Breast epithelium (tissue), 3 donors: ENCODE measurements around the gene EDRF1.

Experiments used
- CTCF ChIP-seq, 3 donors: fragments of 450-650 bp; IDR thresholded peaks; one replicate each; pipeline ENCODE4 v1.5.1; 2016 to 2017; ENCODE audit warnings: antibody characterized with exemption in 3 of 3, mild to moderate bottlenecking in 3 of 3, moderate library complexity in 3 of 3
- POLR2A ChIP-seq: fragments of 450-650 bp; IDR thresholded peaks from one replicate; pipeline ENCODE4 v1.6.1; 2016; ENCODE audit warnings: antibody characterized with exemption, mild to moderate bottlenecking, moderate library complexity
- POLR2AphosphoS5 ChIP-seq, 3 donors: sonication (generic); formaldehyde crosslinking; IDR thresholded peaks; one replicate each; pipeline ENCODE4 v1.6.1; 2017; ENCODE audit warnings: antibody characterized with exemption in 3 of 3

- TF ChIP-seq CTCF (IDR thresholded peaks at IDR 0.05) = no peak
- no peak for TF ChIP-seq POLR2A
- TF ChIP-seq POLR2AphosphoS5 (IDR thresholded peaks at IDR 0.05) = no peak
Observed at GRCh38 chr10:125739994-125740679, 20.6 kb downstream of the EDRF1 start.
